Cardiac fibroblast (primary cell): ENCODE results near the gene KLK1.

Source experiments
- DNase-seq, 2 donors: peaks; one replicate each; pipeline versions ENCODE4 v3.0.0 to v3.0.0-alpha.2; 2010; ENCODE audit warnings: low read depth in 2 of 2
- H3K4me3 ChIP-seq, 2 donors: replicated peaks in 1 of 2; 1 replicate in 1 of 2; 2 replicates in 1 of 2; pipeline ENCODE4 v1.5.1; 2011; ENCODE audit warnings: low read depth in 2 of 2, low read length in 2 of 2, mild to moderate bottlenecking in 2 of 2, moderate library complexity in 1 of 2
- TF ChIP-seq, protein P1 (sequence below): IDR thresholded peaks from one replicate; pipeline ENCODE4 v1.5.1; 2011; ENCODE audit warnings: low read depth, mild to moderate bottlenecking, low read length, inconsistent platforms

The KLK1 gene

DNA sequence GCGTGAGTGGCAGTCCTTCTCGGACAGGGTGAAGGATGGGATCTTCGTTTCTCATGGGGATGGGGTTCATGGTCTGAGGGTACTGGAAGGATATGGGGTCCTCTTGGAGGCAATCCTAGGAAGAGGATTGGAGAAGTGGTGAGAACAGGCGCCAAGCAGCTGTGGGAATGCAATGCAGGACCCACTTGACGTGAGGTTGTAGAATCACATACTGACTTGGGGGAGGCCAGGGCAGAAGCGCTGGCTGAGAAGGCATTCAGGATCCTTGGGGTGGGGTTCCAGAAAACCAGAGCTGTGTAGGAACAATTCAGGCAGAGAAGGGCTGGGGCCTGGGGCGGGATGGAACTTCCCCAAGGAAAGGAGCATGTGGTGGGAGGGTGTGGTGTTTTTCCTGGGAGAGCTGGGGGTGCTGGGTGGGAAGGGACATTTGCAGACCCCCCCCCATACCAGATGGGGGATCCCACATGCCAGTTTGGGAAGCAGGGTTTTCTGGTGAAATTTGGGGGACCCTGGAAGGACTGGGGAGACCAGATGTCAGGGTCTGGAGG is 852 bp downstream of the KLK1 start:
- no peak overlapping the region for H3K4me3 ChIP-seq
- DNase-seq, result no peak
- TF ChIP-seq, protein P1, sequence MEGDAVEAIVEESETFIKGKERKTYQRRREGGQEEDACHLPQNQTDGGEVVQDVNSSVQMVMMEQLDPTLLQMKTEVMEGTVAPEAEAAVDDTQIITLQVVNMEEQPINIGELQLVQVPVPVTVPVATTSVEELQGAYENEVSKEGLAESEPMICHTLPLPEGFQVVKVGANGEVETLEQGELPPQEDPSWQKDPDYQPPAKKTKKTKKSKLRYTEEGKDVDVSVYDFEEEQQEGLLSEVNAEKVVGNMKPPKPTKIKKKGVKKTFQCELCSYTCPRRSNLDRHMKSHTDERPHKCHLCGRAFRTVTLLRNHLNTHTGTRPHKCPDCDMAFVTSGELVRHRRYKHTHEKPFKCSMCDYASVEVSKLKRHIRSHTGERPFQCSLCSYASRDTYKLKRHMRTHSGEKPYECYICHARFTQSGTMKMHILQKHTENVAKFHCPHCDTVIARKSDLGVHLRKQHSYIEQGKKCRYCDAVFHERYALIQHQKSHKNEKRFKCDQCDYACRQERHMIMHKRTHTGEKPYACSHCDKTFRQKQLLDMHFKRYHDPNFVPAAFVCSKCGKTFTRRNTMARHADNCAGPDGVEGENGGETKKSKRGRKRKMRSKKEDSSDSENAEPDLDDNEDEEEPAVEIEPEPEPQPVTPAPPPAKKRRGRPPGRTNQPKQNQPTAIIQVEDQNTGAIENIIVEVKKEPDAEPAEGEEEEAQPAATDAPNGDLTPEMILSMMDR, result no peak

GRCh38 chr19:50821622-50822021 is 2.0 kb downstream of the KLK1 start:
- TF ChIP-seq, protein P1, result no peak
- no peak for DNase-seq
- no peak overlapping the region for H3K4me3 ChIP-seq

DNA sequence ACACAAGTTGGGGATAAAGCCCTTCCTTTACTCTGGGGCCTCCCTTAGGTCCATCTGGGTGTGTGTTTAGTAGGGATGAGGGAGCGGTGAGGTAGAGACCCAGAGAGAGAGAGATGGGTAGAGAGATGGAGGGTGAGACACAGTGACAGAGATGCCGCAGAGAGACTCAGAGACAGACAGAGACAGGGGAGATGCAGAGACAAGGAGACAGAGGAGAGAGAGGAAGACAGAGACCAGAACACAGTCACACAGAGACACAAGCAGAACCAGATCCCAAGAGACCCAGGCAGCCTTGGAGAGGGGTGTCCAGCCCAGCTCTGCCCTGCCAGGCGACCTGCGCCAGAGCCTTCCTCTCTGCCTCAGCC is 2.4 kb downstream of the KLK1 start:
- TF ChIP-seq, protein P1, result no peak

GRCh38 chr19:50820549-50821247 is 2.9 kb downstream of the KLK1 start:
- TF ChIP-seq, protein P1, result no peak
- H3K4me3 ChIP-seq, result no peak overlapping the region
- DNase-seq, result no peak

More for the DNA sequence above, 2.4 kb downstream of the KLK1 start:
- no peak overlapping the region for H3K4me3 ChIP-seq
- no peak for DNase-seq

GRCh38 chr19:50820086-50820485 is 3.5 kb downstream of the KLK1 start:
- TF ChIP-seq, protein P1, result no peak
- DNase-seq, result no peak
- H3K4me3 ChIP-seq, result no peak overlapping the region

- H3K4me3 ChIP-seq, result no peak overlapping the region
- TF ChIP-seq, protein P1, result no peak
- no peak for DNase-seq
Observed at GRCh38 chr19:50819636-50820035, 4.0 kb downstream of the KLK1 start.

- TF ChIP-seq, protein P1, result no peak
- no peak for DNase-seq
- H3K4me3 ChIP-seq, result no peak overlapping the region
Observed at GRCh38 chr19:50818859-50819472, 4.6 kb downstream of the KLK1 start.
